Activated naive CD8-positive, alpha-beta T cell (primary cell): ENCODE data around the gene RAPGEF3.

Experiments
- H3K27ac Mint-ChIP-seq: one replicate; pipeline ENCODE4 v1.8.0; 2021; ENCODE audit warnings: mixed read lengths
- H3K27me3 Mint-ChIP-seq: one replicate; pipeline ENCODE4 v1.8.0; 2021; ENCODE audit warnings: mixed read lengths
- H3K36me3 Mint-ChIP-seq: one replicate; pipeline ENCODE4 v1.8.0; 2021; ENCODE audit warnings: mixed read lengths
- H3K4me1 Mint-ChIP-seq: one replicate; pipeline ENCODE4 v1.8.0; 2021; ENCODE audit warnings: low read depth, mixed read lengths
- H3K4me3 Mint-ChIP-seq: one replicate; pipeline ENCODE4 v1.8.0; 2021; ENCODE audit warnings: mild to moderate bottlenecking, mixed read lengths
- H3K9me3 Mint-ChIP-seq: one replicate; pipeline ENCODE4 v1.8.0; 2021; ENCODE audit warnings: low read depth, mixed read lengths

RAPGEF3 gene, protein sequence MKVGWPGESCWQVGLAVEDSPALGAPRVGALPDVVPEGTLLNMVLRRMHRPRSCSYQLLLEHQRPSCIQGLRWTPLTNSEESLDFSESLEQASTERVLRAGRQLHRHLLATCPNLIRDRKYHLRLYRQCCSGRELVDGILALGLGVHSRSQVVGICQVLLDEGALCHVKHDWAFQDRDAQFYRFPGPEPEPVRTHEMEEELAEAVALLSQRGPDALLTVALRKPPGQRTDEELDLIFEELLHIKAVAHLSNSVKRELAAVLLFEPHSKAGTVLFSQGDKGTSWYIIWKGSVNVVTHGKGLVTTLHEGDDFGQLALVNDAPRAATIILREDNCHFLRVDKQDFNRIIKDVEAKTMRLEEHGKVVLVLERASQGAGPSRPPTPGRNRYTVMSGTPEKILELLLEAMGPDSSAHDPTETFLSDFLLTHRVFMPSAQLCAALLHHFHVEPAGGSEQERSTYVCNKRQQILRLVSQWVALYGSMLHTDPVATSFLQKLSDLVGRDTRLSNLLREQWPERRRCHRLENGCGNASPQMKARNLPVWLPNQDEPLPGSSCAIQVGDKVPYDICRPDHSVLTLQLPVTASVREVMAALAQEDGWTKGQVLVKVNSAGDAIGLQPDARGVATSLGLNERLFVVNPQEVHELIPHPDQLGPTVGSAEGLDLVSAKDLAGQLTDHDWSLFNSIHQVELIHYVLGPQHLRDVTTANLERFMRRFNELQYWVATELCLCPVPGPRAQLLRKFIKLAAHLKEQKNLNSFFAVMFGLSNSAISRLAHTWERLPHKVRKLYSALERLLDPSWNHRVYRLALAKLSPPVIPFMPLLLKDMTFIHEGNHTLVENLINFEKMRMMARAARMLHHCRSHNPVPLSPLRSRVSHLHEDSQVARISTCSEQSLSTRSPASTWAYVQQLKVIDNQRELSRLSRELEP

DNA sequence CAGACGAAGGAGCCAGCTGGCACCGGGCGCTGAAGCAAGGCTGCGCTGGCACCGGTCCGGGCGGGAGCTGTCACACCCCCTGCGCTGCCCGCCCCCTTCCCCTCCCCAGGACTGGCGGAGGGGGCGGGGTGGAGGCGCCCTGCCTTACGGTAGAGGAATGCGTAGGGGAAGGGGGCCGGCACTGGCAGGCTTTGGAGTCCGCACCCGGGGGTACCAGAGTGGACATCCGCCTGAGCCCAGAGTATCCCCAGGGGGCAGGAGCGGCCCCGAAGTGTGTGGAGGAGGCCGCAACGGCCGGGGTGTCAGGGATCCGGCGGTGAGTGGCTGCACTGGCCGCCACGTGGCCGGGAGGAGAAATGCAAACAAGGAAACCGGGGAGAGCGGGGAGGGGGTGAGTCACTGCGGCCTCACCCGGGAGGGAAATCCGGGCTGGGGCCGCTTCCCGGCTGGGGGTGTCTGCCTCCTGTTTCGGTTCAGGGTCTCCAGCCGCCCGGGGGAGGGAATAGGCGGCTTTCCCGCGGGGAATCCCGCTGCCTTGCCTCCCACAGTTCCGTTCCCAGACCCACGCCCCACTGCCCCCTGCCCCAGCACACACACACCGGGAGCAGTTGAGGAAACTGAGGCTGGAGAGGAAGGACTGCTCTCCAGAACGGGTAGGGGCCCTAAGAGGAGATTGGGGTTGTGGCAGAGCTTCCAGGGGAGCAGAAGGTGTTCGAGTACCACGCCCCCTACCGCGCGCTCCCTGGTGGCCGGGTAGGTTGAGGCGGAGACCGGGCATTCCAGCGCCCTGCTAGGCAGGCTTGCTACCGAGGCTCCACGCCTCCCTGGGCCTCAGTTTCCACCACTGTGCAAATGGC lies at the start of gene RAPGEF3:
TSS of gene RAPGEF3 (minus strand) at position 47 of the 857 bp plus-strand sequence. CDS start 324 bp downstream, outside the sequence.
- Mint-ChIP-seq H3K4me3 (peak within 1 kb of the TSS; percentile 78), H3K9me3 (no peaks in the 10 kb centered on the region), H3K4me1 (peaks cover 28% of the 10 kb centered on the region), H3K27ac (peak within 1 kb of the TSS; percentile 28), H3K36me3 (no peaks in the 10 kb centered on the region), H3K27me3 (no peaks in the 10 kb centered on the region)

DNA sequence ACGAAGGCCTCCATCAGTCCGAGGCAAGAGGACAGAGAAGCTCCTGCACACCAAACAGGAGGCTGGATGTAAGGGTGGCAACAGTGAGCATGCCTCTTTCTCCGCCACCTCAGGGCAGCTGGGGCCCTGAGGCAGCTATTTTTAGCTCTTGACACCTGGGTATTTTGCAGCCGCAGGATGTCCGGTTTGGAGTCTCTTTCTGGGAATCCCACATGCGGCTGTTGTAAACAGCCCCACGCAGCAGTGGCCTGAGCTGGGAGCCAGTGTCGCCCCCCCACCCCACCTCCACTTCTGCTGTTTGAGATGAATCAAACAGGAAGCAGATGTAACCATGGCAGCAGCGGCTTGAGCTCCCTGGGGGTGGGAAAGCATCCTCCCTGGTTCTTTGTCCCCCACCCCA lies 49.4 kb upstream of the RAPGEF3 start:
- Mint-ChIP-seq H3K9me3 (no peaks in the 10 kb centered on the region), H3K27ac (peak overlapping the region; percentile 86), H3K4me1 (peaks cover 95% of the 10 kb centered on the region), H3K27me3 (no peaks in the 10 kb centered on the region), H3K4me3 (peak overlapping the region; percentile 74), H3K36me3 (peaks cover 6% of the 10 kb centered on the region)

DNA sequence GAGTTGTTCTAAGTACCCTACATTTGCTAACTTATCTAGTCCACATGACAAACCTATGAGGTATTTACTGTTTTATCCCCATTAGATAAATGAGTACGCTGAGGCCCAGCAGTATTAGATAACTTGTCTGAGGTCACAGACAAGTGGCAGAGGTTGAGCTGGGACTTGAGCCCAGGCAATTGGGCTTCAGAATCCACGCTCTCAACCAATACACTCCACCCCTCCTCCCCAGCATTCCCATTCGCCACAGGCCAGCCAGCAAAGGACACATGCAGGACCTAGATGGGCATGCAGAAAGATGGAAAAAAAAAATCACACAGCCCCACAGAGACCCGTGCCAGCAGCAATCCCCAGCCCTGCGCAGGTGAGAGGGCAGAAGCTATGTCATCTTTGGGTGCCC lies 48.7 kb upstream of the RAPGEF3 start:
- Mint-ChIP-seq H3K4me3 (peak overlapping the region; percentile 74), H3K4me1 (peaks cover 97% of the 10 kb centered on the region), H3K9me3 (no peaks in the 10 kb centered on the region), H3K27me3 (no peaks in the 10 kb centered on the region), H3K36me3 (peaks cover 6% of the 10 kb centered on the region), H3K27ac (peak overlapping the region; percentile 86)

DNA sequence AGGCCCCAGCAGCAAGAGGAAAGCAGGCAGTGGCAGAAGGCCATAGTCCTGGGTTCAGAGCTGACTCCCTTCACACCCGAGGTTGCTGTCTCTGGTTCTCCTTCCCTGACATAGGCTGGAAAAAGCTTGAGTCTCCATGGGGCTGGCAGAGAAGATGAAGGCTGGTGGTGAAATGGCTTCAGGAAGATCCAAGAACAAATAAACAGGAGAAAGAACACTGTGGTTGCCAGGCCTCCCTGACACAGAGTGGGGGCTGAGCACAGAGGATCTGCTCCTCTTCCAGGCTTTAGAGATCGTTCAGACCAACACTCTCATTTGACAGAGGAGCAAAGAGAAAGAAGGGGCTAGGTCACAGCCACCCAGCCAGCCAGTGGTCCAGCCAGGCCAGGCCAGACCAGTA lies 46.7 kb upstream of the RAPGEF3 start:
- Mint-ChIP-seq H3K36me3 (peaks cover 6% of the 10 kb centered on the region), H3K9me3 (no peaks in the 10 kb centered on the region), H3K27ac (peak overlapping the region; percentile 86), H3K4me3 (peak overlapping the region; percentile 60), H3K27me3 (no peaks in the 10 kb centered on the region), H3K4me1 (peaks cover 97% of the 10 kb centered on the region)

DNA sequence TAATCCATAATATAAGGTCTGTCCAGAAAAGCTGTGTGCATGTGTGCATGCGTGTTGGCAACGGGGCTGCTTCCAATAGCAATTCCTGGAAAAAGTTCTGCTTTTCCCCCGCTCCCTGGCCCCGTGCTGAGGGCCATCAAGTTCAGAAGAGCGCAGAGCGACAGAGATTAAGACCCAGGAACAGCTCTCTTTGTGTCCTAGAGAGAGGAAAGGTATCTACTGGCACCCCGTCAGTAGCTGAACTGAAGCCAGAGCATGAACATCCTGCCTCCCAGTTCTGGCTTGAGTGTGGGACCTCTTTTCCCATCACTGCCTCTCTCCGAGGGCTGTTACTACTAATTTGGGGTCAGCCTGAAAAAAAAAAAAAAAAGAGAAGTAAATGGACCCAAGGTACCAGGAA lies 45.5 kb upstream of the RAPGEF3 start:
- Mint-ChIP-seq H3K27me3 (no peaks in the 10 kb centered on the region), H3K36me3 (peaks cover 6% of the 10 kb centered on the region), H3K4me3 (peak overlapping the region; percentile 78), H3K9me3 (no peaks in the 10 kb centered on the region), H3K27ac (peak overlapping the region; percentile 91), H3K4me1 (peaks cover 95% of the 10 kb centered on the region)

DNA sequence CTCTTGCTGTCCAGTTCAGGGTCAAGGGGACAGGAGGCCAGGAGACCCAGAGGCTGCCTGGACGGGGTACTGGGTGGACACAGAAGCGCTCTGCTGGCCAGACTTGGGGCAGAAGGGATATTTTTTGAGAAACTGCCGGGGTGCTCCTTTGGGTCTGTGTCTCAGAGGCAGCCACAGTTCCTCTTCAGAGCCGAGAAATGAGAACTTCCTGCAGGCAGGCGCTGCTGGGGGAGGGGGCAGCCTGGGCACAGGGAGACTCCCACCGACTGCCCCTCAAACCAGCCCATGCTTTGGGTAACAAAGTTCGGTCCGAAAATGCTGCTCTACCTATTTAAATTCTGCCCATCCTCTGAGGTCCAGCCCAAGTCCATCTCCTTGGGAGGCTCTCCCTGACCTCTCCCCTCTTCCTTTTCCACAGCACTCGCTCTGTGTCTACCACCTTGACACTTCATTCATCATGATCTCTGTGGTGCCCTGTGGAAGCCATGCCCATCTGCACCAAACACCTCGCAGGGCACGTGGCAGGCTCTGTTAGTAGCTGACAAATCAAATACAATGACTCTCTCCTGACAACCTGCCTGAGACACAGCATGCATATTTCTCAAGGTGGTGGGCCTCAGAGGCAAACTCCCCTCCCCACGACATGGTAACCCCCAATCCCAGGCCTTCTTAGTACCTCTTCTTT lies 44.7 kb upstream of the RAPGEF3 start:
- Mint-ChIP-seq H3K4me3 (peak overlapping the region; percentile 78), H3K27ac (peak overlapping the region; percentile 91), H3K4me1 (peaks cover 92% of the 10 kb centered on the region), H3K27me3 (no peaks in the 10 kb centered on the region), H3K36me3 (peaks cover 6% of the 10 kb centered on the region), H3K9me3 (no peaks in the 10 kb centered on the region)

DNA sequence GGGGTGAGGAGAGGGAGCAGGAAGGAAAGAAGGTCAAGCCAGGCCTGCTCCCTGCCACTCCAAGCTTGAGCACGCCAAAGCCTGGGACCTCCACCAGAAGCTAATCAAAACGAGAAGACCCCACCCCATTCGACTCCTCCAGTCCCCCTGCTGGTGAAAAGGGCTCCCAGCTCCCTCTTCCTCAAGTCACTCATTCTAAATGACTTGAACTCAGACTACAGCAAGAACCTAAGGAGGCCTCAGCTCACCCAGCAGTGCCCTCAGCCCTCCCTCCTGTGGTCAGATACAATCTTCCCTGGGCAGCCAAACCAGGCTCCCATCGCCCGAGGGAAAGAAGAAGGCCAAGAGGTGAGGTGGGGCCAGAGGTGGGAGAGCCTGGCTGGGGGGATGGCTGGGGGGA lies 43.6 kb upstream of the RAPGEF3 start:
- Mint-ChIP-seq H3K36me3 (peaks cover 6% of the 10 kb centered on the region), H3K27me3 (no peaks in the 10 kb centered on the region), H3K4me1 (peaks cover 88% of the 10 kb centered on the region), H3K9me3 (no peaks in the 10 kb centered on the region), H3K27ac (peak overlapping the region; percentile 91), H3K4me3 (peak overlapping the region; percentile 63)

DNA sequence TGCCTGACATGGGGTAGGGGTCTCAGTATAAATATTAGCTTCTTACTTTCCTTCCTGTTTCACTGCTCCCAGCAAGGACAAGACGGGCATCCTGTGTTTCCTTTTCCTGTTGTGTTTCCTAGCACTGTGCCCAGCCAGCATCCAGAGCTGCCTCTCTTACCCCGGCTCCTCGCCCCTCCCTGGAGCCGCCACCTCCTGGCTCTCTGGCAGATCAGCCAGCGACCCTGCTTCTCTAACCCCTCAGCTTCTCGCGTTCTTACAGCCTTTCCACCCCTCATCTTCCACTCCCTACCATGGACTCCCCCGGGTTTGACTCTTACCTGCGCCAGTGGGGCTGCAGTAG lies 43.2 kb upstream of the RAPGEF3 start:
- peaks cover 4% of the 10 kb centered on the region for H3K36me3 Mint-ChIP-seq
- peaks cover 84% of the 10 kb centered on the region for H3K4me1 Mint-ChIP-seq
- peak overlapping the region; percentile 91 for H3K27ac Mint-ChIP-seq
- no peaks in the 10 kb centered on the region for H3K9me3 Mint-ChIP-seq
- peak overlapping the region; percentile 63 for H3K4me3 Mint-ChIP-seq
- H3K27me3 Mint-ChIP-seq, result no peaks in the 10 kb centered on the region

DNA sequence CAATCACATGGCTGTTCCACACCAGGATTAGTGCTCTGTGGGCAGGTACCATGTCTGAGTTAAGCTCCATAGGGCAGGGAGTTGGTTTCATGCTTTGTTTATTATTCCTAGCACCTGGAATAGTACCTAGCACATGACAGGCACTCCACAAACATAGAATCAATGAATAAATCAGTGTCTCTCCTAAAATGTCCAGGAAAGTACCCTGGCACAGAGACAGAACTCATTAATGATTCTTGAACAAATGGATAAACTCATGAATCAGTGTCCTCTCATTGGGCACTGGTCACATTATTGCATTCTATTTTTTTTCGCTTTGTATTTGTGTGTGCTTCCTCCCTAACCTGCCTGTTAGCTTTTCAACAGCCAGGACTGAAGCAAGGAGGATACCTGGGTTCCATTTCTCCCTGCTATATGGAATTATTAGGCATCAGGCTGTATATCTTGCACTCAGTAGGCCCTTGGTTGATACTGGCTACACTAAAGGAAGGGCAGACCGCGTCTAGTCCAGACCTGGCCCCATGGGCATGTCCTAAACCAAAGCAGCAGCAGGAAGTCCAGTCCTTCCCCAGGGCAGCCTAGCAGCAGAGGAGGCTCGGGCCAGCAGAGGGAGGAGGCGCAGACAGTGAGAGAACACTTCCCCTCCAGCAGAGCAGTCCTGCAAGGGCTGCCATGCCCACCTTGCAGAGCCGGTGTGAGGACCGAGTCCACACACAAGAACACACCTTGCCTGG lies 42.7 kb upstream of the RAPGEF3 start:
- Mint-ChIP-seq H3K27ac (peak overlapping the region; percentile 91), H3K27me3 (no peaks in the 10 kb centered on the region), H3K4me1 (peaks cover 79% of the 10 kb centered on the region), H3K4me3 (no peak overlapping the region), H3K36me3 (peaks cover 4% of the 10 kb centered on the region), H3K9me3 (no peaks in the 10 kb centered on the region)

DNA sequence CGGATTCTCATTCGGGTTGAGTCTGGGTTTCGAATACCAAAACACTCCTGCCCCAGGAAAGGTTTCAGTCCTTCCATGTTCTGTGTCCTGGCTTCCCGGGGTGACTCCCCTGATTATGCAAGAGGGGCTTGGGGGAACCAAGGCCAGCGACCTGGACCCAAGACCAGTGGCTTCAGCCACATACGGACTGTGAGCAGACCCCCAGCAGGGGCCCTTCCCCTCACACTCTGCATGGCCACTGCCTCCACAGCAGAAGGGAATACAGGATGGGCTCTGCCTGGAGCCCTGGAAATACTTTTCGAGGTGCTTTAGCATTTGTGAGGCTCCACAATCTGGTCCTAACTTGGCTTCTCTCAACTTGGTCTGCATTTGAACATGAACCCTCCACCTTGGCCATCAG lies 41.9 kb upstream of the RAPGEF3 start:
- Mint-ChIP-seq H3K9me3 (no peaks in the 10 kb centered on the region), H3K36me3 (peaks cover 4% of the 10 kb centered on the region), H3K27me3 (no peaks in the 10 kb centered on the region), H3K27ac (no peak overlapping the region), H3K4me3 (no peak overlapping the region), H3K4me1 (peaks cover 71% of the 10 kb centered on the region)

DNA sequence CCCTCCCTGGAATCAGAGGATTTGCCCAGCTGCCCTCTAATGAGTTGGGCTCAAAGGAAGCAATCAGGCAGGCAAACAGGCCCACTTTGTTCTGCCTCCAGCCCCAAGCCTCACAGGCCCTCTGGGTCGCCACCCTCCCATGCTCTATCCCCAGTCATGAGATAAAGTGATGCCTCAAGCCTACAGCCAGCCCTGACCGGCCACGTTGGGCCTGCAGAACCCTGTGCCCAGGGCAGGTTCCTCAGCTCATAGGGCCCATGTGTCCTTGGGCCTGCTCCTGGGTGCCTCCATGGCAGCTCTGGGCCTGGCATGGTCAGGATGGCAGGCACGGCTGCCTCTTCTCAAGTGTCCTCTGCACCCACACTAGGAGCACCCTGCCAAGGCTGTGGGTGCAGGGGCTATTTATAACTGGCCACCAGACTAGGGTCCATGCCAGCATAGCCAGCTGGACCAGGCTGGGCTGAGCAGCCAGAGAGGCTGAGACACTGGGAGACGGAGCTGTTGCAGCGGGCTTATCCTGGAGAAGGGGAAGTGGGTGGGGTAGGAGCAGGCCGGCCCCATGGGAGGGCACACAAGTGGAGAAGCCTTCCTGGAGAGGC lies 40.8 kb upstream of the RAPGEF3 start:
- no peaks in the 10 kb centered on the region for H3K9me3 Mint-ChIP-seq
- H3K36me3 Mint-ChIP-seq, result peaks cover 2% of the 10 kb centered on the region
- no peaks in the 10 kb centered on the region for H3K27me3 Mint-ChIP-seq
- H3K27ac Mint-ChIP-seq, result peak overlapping the region; percentile 73
- H3K4me1 Mint-ChIP-seq, result peaks cover 60% of the 10 kb centered on the region
- H3K4me3 Mint-ChIP-seq, result no peak overlapping the region

DNA sequence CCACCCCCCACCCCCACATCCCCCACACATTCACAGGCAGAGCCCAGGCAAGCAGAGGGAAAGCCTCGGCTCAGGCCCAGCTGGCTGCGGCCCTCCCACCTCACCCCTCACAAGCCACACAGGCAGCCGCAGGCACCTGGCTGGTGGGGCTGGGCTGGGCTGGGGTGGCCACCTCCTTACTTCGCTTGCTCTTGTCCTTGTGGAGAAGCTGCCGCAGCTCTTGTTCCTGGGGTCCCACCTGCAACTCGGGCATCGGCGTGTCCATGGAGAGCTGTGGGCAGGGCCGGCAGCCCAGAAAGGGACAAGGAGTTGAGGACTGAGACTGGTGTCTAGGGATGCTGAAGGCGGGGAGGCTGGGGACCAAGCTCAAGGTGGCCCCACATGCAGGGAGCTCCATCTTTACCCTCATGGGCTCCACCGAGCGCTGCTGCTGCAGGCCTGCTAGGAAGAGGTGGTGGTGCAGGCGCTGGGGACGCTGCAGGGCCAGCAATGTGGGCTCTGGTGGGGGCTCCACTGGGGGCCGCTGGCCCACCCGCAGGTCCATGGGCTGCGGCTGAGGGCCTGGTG lies 39.8 kb upstream of the RAPGEF3 start:
- H3K27me3 Mint-ChIP-seq, result no peaks in the 10 kb centered on the region
- H3K9me3 Mint-ChIP-seq, result no peaks in the 10 kb centered on the region
- peaks cover 1% of the 10 kb centered on the region for H3K36me3 Mint-ChIP-seq
- peak overlapping the region; percentile 41 for H3K27ac Mint-ChIP-seq
- H3K4me3 Mint-ChIP-seq, result no peak overlapping the region
- H3K4me1 Mint-ChIP-seq, result peaks cover 50% of the 10 kb centered on the region

DNA sequence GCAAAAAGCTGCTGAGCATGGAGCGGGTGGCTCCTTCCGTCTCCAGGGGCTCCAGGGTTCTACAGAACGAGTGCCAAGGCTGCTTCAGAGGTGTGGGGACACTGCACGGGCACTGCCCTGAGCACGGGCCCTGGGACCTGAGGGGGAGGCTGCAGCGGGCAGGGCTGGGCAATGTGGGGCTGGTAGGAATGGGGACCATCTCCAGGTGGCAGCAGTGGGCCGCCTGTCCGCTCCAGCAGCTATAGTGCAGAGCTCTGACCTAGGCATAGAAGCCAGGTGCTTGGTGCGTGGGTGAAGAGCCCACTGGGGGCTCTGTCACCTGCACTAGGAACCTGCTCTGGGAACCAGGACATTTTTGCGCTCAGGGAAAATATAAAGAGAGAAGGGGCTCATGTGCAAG lies 38.8 kb upstream of the RAPGEF3 start:
- Mint-ChIP-seq H3K4me1 (peaks cover 40% of the 10 kb centered on the region), H3K9me3 (no peaks in the 10 kb centered on the region), H3K36me3 (peaks cover 4% of the 10 kb centered on the region), H3K4me3 (peak overlapping the region; percentile 54), H3K27ac (peak overlapping the region; percentile 87), H3K27me3 (no peaks in the 10 kb centered on the region)
